Measurements from ENCODE around the gene RCCD1.

The RCCD1 gene

GRCh38 chr15:90942354-90943120 is 12.1 kb upstream of the RCCD1 start:
- DNase-seq: no peak

GRCh38 chr15:90945091-90945490 is 9.6 kb upstream of the RCCD1 start:
- no peak for DNase-seq

GRCh38 chr15:90946538-90946937 is 8.1 kb upstream of the RCCD1 start:
- DNase-seq: no peak

GRCh38 chr15:90946941-90947576 is 7.6 kb upstream of the RCCD1 start:
- no peak for DNase-seq

GRCh38 chr15:90947577-90948357 is 6.9 kb upstream of the RCCD1 start:
- DNase-seq: no peak

GRCh38 chr15:90948506-90948905 is 6.2 kb upstream of the RCCD1 start:
- DNase-seq: no peak

GRCh38 chr15:90949979-90950675 is 4.6 kb upstream of the RCCD1 start:
- DNase-seq: no peak

- DNase-seq: no peak
Measured at GRCh38 chr15:90950676-90951075, 4.0 kb upstream of the RCCD1 start.

- DNase-seq: no peak
Measured at GRCh38 chr15:90952901-90953677, 1.6 kb upstream of the RCCD1 start.

- DNase-seq: no peak
Measured at GRCh38 chr15:90953947-90954711, 555 bp upstream of the RCCD1 start.

- DNase-seq: no peak
Measured at GRCh38 chr15:90955624-90956273, 1.1 kb downstream of the RCCD1 start.

- DNase-seq: peak in 54 of 58 donors; percentile 7 to 79 (median 56)
Measured at GRCh38 chr15:90956274-90957030, 1.8 kb downstream of the RCCD1 start.

- peak in 25 of 58 donors; percentile 6 to 77 (median 40) for DNase-seq
Measured at GRCh38 chr15:90957031-90957790, 2.5 kb downstream of the RCCD1 start.

GRCh38 chr15:90957791-90958190 is 3.1 kb downstream of the RCCD1 start:
- peak in 4 of 58 donors; percentile 39 to 52 (median 48) for DNase-seq

GRCh38 chr15:90959028-90959595 is 4.4 kb downstream of the RCCD1 start:
- no peak for DNase-seq

- DNase-seq: peak in 54 of 58 donors; percentile 5 to 89 (median 60)
Measured at GRCh38 chr15:90959894-90960293, 5.2 kb downstream of the RCCD1 start.
